ENCODE results near the gene SIGLEC1.

DNA sequence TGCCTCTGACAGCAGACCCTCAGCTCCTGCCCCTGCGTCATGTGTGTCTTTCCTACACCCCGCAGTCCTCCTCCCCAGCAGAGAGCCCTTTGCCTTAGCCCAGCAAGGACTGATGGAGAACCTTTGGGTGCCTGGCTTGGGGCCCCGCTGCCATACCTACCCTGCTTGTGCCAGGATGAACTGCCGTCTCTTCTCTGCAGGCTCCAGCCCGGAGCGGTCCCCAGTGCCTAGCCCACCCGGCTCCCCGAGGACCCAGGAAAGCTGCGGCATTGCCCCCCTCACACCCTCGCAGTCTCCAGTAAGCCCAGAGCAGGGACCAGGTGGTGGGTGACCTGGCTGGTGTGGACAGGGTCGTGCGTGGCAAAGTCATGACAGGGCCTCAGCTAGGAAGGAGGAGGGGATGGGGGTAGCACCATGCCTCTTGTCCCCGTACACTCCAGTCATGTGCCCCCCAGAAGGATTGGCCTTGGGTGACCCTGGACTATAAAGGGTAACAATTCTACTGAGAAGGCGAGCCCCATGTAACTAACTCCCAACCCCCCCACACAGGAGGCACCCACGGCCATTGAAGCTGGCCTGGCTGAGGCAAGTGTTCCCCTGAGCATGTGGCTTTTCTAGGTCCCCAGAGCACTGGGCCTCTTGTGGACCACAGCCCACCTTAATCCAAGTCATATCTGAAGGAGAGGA lies 28.4 kb upstream of the SIGLEC1 start:
- TF ChIP-seq CTCF (conservative IDR thresholded peaks at IDR 0.05 in 1 of 2, IDR thresholded peaks at IDR 0.05 in 1 of 2; ENCODE audit: extremely low read depth in 1 of 2, insufficient read depth in 1 of 2, low read depth in 1 of 2, low read length in 2 of 2) (no peak), EZH2 (IDR thresholded peaks at IDR 0.05; ENCODE audit: borderline replicate concordance, low read length) (no peak)
